BLaER1 (cell line): ENCODE results near the gene IGSF9.

Experiments
- H3K27ac ChIP-seq: shearing (Covaris generic); formaldehyde crosslinking; 2 replicates; pipeline ENCODE4 v1.8.1; 2022
- H3K27me3 ChIP-seq: shearing (Covaris generic); formaldehyde crosslinking; 2 replicates; pipeline ENCODE4 v1.8.1; 2022
- H3K36me3 ChIP-seq: shearing (Covaris generic); formaldehyde crosslinking; 2 replicates; pipeline ENCODE4 v1.8.1; 2022
- H3K4me1 ChIP-seq: shearing (Covaris generic); formaldehyde crosslinking; 2 replicates; pipeline ENCODE4 v1.8.1; 2022
- H3K4me2 ChIP-seq: shearing (Covaris generic); formaldehyde crosslinking; 2 replicates; pipeline ENCODE4 v1.8.1; 2022
- H3K4me3 ChIP-seq: shearing (Covaris generic); formaldehyde crosslinking; 2 replicates; pipeline ENCODE4 v1.8.1; 2022
- H3K9ac ChIP-seq: shearing (Covaris generic); formaldehyde crosslinking; 2 replicates; pipeline ENCODE4 v1.8.1; 2022
- H3K9me3 ChIP-seq: shearing (Covaris generic); formaldehyde crosslinking; 2 replicates; pipeline ENCODE4 v1.8.1; 2022
- H4K20me1 ChIP-seq: shearing (Covaris generic); formaldehyde crosslinking; 2 replicates; pipeline ENCODE4 v1.8.1; 2022
- Cebpa-rat ChIP-seq: shearing (Covaris generic); IDR thresholded peaks from 2 replicates; pipeline ENCODE4 v1.8.1; 2022

The IGSF9 gene

DNA sequence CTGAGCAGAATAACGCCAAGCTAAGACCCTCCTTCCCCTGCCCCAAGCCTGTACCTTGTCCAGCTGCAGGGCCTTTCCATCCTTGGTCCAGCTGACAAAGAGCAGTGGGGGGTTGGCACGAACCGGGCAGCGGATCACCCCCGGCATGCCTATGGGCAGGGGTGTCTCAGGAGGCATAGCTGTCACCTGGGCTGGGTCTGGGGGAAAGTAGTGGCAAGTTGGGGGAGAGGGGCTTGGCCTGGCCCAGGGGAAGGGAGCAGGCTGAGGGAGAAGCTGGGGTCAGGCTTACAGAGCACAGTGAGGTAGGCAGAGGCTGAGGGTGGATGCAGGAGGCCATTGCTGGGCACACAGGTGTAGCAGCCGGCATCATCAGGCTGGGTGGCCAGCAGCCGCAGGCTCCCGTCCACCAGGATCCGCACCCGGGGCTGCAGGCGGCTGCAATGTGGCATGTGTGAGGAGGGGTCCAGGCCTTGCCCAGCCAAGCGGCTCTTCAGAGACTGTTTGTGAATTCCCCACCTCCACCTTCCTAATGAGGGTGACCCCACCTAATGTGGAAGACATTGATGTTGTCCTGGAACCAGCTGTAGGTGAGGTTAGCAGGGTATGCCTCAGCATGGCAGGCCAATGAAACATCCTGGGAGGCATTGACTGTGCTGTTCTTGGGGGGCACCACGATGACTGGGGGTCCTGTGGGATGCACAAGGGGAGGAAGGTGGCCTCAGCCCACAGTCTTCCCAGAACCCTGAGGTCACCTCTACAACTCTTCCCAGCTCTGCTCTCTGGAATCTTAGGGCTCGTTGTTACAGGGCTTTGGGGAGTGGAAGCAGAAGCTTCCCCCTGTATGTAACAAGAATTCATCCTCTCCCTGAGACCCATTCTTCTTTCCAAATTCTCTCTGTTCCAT, 11.0 kb downstream of the IGSF9 start:
- no peak for TF ChIP-seq Cebpa-rat
- Histone ChIP-seq H3K4me3 (no peak overlapping the region), H3K9me3 (no peaks in the 10 kb centered on the region), H3K27ac (no peak overlapping the region), H3K4me2 (peak overlapping the region; percentile 78), H3K9ac (peak overlapping the region; percentile 55; the same call in 1 of the 2 replicates), H3K36me3 (peaks cover 38% of the 10 kb centered on the region), H3K27me3 (no peaks in the 10 kb centered on the region), H3K4me1 (peaks cover 66% of the 10 kb centered on the region), H4K20me1 (no peaks in the 10 kb centered on the region)

DNA sequence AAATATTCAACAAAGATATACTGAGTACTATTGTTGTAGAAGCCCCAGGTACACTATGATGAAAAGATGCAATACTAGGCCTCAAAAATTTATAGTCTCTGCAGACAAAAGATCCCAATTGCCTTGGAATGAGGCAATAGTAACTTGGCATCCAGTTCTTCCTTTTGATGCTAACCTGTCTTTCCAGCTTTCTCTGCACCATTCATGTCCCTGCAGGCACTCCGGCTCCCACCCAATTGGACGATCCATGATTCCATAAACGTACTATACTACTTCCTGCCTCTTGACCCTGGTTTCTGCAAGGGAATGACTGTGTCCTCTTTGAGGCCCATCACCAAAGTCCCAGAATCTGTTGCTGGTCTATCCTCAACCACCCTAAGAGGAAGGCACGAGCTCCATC, 12.1 kb downstream of the IGSF9 start:
- H3K4me3 ChIP-seq: no peak overlapping the region
- H3K4me2 ChIP-seq: peak overlapping the region; percentile 78
- peaks cover 49% of the 10 kb centered on the region for H3K36me3 ChIP-seq
- no peak overlapping the region for H3K9ac ChIP-seq
- H4K20me1 ChIP-seq: no peaks in the 10 kb centered on the region
- H3K27me3 ChIP-seq: no peaks in the 10 kb centered on the region
- no peak for TF ChIP-seq Cebpa-rat
- no peak overlapping the region for H3K27ac ChIP-seq
- no peaks in the 10 kb centered on the region for H3K9me3 ChIP-seq
- H3K4me1 ChIP-seq: peaks cover 57% of the 10 kb centered on the region

DNA sequence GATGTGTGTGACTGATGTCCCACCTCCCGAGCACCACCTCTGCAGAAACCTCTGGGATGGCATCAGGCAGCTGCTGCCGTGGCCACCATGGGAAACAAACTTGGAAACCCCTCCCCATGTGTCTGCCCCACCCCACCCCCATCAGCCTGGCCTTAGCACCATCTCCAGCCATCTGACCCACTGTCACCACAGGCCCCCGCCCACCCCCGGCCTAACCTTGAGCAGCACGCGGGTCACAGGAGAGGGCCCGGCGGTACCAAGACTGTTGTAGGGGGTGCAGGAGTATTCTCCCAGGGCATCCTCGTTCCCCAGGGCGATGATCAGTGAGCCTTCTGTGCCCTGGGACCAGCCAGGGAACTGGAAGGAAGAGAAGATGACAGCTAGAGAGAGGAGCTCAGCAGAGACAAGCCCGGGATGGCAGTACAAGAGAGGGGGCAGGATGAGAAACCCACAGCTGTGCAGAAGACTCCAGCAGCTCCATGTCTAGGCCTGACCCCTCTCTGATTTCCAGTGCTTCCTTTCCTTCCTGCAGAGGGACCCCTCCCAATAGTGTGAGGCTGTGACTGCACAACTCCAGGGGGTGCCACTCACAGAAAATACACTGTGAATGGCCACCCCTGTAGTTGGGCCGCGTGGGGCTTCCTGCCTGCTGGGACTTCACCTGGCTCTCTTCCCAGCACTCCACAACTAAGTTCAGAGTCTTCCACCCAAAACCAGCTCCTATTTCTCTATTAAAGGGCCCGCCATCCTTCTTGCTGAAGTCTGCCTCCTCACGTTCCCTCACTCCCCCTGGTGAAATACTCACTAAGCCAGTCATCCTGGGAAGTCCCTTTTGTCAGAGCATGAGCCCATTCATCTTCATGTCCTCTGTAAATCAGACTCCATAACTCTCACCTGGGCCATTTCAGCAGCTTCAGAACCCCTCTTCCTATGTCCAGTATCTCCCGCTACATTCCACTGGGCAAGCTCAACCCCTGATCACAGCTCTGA, 12.8 kb downstream of the IGSF9 start:
- Histone ChIP-seq H3K27ac (no peak overlapping the region), H3K9me3 (no peaks in the 10 kb centered on the region), H3K4me3 (no peak overlapping the region), H3K27me3 (no peaks in the 10 kb centered on the region), H4K20me1 (no peaks in the 10 kb centered on the region), H3K9ac (no peak overlapping the region), H3K4me1 (peaks cover 49% of the 10 kb centered on the region), H3K36me3 (peaks cover 56% of the 10 kb centered on the region), H3K4me2 (peak overlapping the region; percentile 44)
- TF ChIP-seq Cebpa-rat: no peak

DNA sequence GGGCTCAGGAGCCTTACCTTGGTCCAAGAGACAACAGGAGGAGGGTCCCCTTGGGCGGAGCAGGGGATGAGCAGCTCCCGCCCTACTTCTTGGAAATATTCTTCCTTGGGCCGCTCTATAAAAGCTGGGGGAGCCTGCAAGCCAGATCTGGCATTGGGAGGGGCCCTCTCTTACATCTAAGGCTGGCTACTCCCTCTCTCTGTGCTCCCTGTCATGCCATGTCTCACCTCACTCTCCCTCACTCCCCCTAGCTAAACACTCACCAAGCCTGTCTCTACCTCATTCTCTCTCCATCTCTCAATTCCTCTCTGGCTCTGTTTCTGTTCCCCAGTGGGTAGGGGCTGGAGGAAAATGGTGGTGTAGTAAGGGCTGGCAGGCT, 13.6 kb downstream of the IGSF9 start:
- Histone ChIP-seq H4K20me1 (no peaks in the 10 kb centered on the region), H3K36me3 (peaks cover 64% of the 10 kb centered on the region), H3K4me1 (peaks cover 41% of the 10 kb centered on the region), H3K9me3 (no peaks in the 10 kb centered on the region), H3K27me3 (no peaks in the 10 kb centered on the region), H3K27ac (no peak overlapping the region), H3K4me3 (no peak overlapping the region), H3K4me2 (no peak overlapping the region), H3K9ac (no peak overlapping the region)
- TF ChIP-seq Cebpa-rat: no peak

DNA sequence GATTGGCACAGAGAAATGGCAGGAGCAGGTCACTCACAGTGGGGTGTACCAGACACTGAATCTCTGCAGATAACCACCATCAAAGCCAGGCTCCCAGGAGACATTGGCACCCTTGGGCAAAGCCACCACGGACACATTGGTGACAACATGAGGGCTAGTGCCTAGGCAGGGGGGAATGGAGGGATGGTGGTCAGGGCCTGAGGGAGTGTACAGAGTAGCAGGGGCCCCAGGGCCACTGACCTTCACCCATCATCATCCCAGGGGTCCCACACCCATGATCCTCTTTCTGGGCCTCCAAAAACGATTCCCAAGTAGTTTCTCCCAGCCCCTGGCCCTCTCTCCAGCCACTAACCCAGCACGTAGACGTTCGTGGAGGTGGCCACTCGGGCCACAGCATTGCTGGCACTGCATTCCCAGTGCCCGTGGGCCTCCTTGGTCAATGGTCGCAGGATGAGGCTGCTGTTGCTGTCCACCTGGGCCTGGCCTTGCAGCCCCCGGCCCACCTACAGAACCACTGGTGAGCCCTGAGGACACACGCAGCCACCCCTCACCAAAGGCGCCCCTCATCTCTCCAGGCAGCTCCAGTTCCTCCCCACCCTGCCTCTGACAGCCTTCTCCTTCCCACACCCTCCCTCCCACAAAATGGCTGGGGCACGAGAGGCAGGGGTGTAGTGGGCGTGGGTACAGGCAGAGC, 14.2 kb downstream of the IGSF9 start:
- Histone ChIP-seq H3K27me3 (no peaks in the 10 kb centered on the region), H3K27ac (no peak overlapping the region), H3K4me1 (peaks cover 40% of the 10 kb centered on the region)

DNA sequence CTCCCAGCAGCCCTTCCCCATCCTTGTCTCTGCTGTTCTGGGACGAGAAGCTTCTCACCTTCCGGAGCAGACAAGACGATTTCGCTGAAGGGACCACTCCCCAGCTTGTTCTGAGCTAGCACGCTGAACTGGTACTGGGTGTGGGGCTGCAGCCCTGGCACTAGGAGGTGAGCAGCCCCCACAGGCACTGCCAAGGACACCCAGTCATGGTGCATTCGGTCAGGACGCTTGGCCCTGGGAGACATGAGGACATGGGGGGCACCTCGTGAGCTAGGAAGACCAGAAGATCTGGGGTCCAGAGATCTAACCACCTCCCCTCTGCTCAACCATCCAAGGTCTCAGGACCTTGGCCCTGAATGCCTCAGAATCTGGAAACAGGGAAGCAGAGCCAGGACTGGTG, 14.8 kb downstream of the IGSF9 start:
- no peak for TF ChIP-seq Cebpa-rat
- H3K9me3 ChIP-seq: no peaks in the 10 kb centered on the region
- H3K36me3 ChIP-seq: peaks cover 65% of the 10 kb centered on the region
- no peaks in the 10 kb centered on the region for H3K27me3 ChIP-seq
- no peak overlapping the region for H3K4me2 ChIP-seq
- no peak overlapping the region for H3K4me3 ChIP-seq
- H3K9ac ChIP-seq: no peak overlapping the region
- no peak overlapping the region for H3K27ac ChIP-seq
- no peaks in the 10 kb centered on the region for H4K20me1 ChIP-seq
- H3K4me1 ChIP-seq: peaks cover 40% of the 10 kb centered on the region

More for the DNA sequence above, 14.2 kb downstream of the IGSF9 start:
- Histone ChIP-seq H3K4me2 (no peak overlapping the region), H4K20me1 (no peaks in the 10 kb centered on the region), H3K4me3 (no peak overlapping the region), H3K9ac (no peak overlapping the region), H3K36me3 (peaks cover 65% of the 10 kb centered on the region), H3K9me3 (no peaks in the 10 kb centered on the region)
- no peak for TF ChIP-seq Cebpa-rat

DNA sequence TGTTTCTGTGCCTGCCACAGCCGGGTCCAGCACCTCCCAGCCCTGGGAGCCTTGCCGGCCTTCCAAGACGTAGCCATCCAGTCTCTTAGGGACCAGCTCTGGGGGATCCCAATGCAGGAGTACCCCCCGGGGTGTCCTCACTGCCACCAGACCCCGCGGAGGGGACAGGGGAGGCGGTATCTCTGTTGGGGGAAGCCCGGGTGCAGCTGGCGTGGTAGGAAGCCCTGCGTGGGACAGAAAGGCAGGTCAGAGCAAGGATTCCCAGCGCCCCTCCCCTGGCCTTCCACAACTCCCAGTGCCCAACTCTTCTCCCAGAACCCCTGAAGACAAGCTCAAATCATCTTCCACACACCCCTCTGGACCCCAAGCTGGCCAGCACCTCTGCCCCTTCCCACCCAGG, 15.2 kb downstream of the IGSF9 start:
- no peak overlapping the region for H3K4me2 ChIP-seq
- no peaks in the 10 kb centered on the region for H3K9me3 ChIP-seq
- TF ChIP-seq Cebpa-rat: no peak
- peaks cover 62% of the 10 kb centered on the region for H3K36me3 ChIP-seq
- H3K4me1 ChIP-seq: peaks cover 39% of the 10 kb centered on the region
- H3K27ac ChIP-seq: no peak overlapping the region
- H4K20me1 ChIP-seq: no peaks in the 10 kb centered on the region
- H3K27me3 ChIP-seq: no peaks in the 10 kb centered on the region
- H3K4me3 ChIP-seq: no peak overlapping the region
- H3K9ac ChIP-seq: no peak overlapping the region

DNA sequence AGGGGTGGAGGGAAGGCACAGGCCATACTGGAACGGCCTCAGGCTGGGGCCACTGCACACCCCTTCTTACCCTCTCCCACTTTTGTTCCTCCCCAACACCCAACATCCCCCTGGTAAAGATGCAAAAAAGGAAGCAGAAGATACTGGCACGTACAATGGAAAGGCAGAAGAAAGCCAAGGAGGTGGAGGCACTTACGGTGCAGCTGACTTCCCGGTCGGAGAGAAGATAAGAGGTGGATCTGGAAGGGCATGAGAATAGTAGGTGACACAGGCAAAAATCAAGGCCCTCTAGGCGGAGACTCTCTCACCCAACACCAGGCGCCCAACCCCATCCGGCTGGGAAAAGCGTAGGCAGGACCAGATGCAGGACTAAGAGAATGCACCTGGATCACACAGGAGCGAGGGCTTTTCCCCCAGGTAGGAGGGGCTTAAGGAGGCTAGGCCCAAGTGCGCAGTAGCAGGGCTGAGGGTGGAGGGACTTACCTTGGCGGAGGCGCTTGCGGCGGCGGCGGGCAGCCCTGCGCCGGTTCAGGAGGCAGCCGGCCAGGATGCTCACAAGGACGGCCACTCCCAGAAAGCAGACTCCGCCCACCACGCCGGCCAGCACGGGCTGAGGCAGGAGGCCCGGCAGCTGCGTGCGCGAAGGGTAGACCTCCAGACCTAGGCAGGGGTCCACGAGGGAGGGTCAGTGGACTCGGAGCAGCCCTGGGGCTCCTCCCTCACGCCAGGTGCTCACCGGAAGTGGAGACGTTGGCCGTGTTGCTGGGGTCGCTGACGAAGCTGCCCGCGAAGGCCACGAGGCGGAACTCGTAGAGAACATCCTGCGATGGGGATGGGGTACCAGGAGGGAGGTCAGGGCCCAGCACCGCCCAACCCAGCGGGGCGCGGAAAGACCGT, 16.0 kb downstream of the IGSF9 start:
- no peak overlapping the region for H3K4me2 ChIP-seq

More for the DNA sequence above, 16.0 kb downstream of the IGSF9 start:
- no peak overlapping the region for H3K9ac ChIP-seq
- H4K20me1 ChIP-seq: 0 out of 2 replicates have a peak, but pooled peaks cover under 1% of the 10 kb centered on the region
- peaks cover 31% of the 10 kb centered on the region for H3K4me1 ChIP-seq
- no peak overlapping the region for H3K27ac ChIP-seq
- H3K4me3 ChIP-seq: no peak overlapping the region
- no peak for TF ChIP-seq Cebpa-rat
- no peaks in the 10 kb centered on the region for H3K9me3 ChIP-seq
- no peaks in the 10 kb centered on the region for H3K27me3 ChIP-seq
- peaks cover 54% of the 10 kb centered on the region for H3K36me3 ChIP-seq
